ENCODE results near the gene TCEA2.

The TCEA2 gene

DNA sequence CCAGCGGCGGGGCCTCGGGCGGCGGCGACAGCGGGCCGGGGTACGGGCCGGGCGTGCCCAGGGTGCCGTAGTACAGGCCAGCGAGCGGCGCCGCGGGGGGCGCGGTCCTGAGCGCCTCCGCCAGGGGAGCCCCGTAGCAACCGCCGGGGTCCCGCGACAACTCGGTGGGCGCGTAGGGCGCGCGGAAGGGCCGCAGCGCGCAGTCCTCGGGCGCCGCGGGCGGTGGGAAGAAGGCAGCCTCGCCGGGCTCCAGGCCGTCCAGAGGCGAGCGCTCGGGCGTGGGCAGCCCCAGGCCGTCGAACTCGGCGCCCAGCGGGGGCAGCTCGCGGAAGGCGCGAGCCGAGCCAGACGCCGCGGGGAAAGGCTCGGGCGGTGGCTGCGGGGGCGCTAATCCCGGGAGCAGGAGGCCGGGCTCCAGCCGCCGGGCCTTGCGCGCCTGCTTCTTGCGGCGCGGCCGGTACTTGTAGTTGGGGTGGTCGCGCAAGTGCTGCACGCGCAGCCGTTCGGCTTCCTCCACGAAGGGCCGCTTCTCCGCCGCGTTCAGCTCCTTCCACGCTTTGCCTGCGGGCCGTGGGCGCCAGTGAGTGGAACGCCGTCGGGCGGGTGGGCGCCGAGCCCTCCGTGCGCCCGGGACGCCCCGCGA lies 14.5 kb upstream of the TCEA2 start:
- no peak for DNase-seq

DNA sequence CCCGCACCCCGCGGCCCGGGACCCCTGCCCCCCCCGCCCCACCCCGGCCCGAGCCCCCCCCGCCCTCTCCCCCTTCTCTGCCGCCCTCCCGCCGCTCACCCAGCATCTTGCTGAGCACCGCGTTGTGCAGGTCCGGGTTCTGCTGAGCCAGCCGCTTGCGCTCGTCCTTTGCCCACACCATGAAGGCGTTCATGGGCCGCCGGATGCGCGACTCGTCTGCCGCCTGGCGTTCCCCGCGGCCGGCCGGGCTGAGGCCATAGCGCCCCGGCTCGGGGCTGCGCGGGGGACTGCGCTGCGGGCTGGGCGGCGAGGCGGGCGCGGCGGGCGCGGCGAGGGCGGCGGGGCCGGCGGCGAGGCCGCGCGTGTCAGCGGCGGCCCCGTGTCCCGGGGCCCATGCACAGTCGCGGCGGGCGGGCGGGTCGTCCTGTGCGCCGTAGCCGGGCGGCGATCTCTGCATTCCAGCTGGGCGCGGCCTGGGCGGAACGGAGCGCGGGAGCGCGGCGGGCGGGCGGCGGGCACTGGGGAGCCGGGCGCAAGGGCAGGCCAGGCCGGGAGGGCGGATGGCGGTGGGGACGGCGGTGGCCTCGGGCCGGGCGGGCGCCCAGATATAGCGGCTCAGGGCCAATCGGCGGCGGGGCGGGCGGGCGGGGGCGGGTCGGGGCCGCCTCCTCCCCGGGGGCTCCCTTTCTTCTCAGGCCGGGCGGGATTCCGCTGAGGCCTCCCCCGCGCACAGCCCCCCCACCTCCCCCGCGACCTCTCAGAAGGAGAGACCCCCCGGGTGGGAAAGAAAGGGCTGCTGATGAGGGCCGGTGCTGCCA lies 13.7 kb upstream of the TCEA2 start, which contains the start of gene SOX18:
Gene SOX18 (minus strand): TSS at position 580 of the 818 bp plus-strand sequence. CDS start 123 bp downstream, at position 457.
- no peak for DNase-seq

DNA sequence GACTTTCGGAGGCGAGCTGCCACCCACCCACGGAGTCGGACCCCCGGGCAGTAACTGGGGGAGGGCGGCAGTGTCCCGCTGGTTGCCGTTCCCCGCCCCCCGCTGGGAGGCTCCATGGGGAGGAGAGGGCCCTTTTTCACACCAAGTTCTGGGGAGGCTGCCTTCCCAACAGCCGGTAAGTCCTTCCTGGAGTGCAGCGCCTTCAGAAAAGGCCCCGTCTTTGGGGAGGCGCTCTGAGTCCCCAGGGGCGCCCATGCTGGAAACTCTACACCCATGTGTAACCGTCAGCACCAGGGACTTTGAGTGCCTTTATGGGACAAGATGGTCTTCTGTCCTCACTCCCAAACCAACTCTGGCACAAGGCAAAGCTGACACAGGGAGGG lies 13.1 kb upstream of the TCEA2 start:
- DNase-seq, result no peak

DNA sequence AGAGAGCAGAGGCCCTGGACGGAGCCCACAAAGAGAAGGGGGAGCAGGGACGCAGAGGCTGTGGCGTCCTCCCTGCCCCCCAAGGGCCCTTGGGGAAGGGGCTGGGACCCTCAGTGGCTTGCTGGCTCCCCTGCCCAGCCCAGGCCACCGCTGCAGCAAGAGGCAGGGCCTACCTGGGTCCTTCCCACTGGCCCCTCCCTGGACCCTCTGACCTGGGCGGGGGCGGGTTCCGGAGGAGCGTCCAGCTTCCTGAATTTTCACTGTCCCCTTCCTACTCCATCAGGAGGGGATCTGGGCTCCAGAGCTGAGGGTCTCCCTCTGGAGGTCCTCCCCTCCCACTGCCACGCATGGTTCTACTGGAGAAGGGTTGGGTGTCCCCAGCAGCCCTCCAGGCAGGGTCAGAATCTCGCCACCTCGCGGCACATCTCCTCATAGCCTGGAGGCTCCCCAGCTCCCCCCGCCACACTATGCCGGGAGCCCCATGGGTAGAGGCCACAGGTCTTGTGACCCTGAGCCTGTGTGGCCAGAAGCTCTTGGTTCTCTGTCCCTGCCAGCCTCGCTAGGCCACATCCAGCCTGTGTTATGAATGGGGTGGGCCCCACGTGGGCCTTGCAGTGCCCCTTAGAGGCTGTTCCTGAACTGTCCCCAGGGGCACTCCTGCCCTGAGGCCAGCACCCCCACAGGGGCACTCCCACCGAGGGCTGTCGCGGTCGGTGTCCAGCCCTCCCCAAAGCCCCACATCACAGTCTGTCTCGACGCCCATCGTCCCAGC lies 12.6 kb upstream of the TCEA2 start:
- no peak for DNase-seq

DNA sequence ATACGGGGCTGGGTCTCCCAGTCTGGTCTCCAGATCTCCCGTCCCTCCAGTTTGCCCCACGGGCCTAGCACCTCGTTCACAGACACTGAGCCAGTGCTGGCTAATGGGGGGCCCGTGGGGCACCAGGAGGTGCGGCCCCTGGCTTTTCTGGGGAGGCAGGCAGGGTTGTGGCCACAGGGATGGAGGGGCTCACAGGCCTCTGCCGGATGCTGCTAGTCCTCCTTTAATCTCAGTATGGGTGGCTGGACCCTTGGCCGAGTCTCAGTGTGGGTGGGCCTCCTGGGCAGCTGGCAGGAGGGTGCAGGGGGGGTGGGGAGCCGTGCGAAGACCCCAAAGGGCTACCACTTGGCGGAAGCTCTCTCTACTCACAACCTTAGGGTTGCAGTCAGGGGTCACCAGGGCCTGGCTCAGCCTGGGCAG lies 12.0 kb upstream of the TCEA2 start:
- DNase-seq, result no peak

DNA sequence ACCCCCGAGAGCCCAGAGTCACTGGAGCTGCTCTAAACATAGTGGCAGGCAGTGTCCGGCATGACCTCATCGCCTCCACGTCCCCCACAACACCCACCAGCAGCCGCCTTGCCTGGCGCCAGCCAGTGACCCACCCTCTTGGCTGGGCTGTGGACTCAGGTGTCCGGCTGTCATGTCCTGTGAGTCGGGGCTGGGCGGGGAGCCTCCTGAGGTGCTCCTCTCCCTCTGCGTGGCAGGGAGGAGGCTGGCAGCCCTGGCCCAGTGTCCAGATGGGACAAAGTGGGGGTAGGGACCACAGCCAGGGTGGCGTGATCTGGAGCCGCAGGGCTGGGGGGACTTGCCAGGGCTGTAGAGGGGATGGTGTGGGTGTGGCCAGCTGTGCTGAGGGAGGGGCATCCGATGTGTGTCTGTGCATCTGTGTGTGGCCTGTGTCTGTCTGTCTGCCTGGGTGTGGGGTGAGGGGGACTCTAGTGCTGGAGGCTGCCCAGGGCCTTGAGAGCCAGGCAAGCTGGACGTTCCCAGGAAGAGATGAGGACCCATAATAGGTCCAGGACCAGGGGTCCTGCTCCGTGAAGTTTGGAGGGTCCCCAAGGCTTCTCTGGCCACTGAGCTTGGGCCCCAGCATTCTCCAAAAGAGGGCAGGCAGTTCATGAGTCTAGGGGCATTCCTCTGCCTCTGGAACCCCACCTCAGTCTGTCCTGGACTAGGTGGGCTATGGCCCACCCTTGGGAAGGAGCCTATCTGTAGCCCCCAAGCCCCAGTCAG lies 11.3 kb upstream of the TCEA2 start:
- no peak for DNase-seq

DNA sequence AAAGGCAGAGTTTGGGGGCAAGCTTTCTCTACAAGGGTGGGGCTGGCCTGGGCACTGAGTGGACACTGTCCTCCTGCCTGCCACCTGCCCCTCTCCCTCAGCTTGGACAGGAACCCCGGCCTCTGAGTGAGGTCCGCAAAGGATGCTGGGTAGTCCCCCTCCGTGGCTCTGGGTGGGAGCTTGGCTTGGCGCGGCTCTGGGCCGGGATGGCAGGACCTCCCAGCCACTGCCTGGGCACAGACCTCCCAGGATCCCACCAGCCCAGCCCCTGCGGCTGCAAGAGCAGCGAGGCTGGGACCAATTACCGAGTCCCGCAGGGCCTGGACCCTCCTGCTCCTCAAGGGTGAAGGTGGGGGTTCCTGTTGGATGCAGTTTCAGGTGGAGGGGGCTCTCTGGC lies 10.7 kb upstream of the TCEA2 start:
- no peak for DNase-seq

DNA sequence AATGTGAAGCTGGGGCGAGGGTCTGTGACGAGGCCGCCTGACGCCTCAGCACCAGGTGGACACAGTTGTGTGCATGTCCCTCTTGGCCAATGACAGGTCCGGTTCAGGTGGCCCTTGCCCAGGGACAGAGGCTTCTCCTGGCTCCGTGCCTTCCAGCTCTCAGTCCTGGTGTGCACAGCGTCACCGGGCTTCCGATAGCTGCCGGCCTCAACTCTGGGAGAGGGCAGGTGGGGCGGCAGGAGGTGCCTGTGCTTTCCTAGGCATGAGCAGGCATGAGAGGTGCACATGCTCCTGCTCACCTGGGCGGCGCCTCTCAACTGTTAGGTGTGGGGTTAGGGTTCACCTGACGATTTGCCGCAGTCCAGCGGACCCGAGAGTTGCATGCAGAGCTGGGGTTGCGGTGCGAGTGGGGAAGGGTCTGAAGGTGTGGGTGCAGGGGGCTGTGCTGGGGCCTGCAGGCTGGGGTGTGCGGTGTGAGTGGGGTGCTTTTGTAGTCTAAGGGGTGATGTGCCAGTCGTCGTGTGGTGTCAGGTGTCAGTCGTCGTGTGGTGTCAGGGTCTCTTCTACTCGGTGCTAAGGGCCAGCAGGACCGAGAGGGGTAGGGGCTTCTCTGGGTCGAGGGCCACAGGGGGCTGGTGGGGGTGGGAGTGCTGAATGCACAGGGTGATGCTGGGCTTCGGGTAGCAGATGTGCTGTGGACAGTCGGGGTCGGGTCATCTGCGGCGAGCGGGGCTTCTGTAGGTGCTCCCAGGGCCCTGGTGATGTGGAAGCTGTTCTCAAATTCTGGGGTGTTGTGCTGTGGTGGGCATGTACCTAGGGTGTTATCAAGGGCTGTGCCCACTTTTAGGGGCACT lies 9.8 kb upstream of the TCEA2 start:
- no peak for DNase-seq

DNA sequence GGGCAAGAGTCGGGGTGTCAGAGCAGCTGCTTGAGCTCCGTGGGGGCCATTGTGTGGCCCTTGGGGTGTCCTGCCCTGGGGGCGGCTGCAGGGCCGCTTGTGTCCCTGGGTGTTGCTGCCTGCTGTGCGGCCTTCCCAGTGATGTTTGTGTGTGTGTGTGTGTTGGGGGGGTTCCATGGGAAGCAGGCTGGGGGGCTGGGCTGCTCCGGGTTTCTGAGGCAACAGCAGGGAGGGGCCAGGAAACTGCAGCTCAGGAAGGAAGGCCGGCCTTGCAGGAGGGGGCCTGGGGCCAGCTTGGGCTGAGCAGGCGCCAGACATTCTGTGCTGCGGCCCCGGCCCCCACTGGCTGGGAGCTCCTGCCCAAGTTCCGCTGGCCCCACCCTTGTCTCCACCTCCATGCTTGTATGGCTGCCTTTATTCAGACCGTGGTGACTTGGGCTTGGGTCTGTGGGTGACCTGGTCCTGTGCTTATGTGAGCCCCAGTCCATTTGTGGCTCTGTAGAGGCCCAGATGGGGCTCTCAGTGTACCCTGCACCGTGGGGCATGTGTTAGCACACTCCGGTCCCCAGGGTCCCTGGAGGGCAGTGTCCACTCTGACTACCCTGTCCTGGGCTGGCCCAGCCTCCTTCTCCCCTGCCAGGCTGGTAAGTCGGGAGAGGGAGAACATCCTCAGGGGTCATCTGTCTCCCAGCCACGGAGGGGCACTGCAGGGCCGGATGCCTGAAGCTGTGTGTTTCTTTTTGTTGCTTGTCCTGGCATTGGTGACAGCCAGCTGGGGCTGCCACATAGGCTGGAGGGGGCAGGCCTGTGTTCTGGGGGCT lies 8.9 kb upstream of the TCEA2 start:
- no peak for DNase-seq

DNA sequence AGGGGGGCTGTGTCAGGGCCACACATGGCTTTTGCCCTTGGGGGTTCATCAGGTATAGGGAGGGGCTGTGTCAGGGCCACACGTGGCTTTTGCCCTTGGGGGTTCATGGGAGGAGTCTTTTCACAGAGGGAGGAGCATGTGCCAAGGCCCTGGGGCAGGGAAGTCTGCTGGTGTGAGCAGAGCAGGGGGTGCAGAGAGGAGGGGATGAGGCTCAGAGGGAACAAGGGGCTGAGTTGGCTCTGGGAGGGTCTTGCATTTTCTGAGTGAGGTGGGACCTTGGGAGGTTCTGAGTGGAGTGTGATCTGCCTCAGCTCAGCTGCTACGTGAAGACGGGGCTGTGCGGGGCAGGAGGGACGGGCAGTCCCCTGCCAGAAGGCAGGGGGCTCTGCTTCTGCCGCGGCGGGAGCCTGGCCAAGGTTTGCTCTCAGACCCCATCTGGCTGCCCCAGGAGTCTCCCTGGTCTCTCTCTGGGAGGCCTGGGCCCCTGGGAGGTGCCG lies 7.6 kb upstream of the TCEA2 start:
- no peak for DNase-seq

DNA sequence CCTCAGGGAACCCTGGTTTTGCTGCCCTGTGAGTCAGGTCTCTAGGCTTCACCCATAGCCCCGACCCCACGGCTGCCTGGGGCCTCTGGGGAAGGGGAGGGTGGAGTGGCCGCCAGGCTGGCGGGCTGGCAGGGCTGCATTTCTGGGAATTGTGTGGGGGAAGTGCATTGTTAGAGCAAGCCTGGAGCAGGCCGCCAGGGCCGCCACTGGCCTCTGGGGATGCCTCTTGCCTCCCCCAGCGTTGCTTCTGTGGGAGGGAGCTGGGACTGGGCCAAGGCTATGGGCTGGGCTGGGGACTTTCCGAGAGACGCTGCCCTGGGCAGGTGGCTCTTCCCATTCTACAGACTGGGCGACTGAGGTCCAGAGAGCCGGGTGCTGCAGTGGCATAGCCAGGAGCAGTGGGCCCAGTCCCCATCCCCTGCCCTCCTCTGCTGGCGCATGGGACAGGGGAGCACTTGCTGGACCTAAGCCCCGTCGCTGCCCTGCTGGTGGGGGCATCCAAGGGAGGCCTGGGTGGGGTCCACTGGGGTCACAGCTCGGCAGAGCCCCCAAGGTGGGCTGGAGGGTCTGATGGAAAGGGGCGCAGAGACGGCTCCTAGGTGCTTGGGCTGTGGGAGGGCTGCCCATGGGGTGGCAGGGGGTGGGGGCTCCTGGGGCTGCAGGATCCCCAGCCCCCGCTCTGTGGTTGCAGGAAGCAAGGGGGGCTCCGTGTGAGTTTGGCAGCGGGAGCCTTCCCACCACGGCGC lies 6.9 kb upstream of the TCEA2 start:
- no peak for DNase-seq

DNA sequence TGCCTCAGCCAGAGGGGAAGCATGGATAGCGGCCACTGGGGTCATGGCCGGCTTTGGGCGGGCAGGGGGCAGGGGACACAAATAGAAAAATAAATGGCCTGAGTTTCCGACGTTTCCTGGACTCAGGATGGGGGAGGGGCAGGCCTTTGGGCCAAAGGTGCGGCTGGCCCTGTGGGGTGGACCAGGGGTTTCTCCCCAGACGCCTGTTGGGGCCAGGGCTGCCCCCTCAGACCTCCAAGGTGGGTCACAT lies 6.4 kb upstream of the TCEA2 start:
- no peak for DNase-seq

DNA sequence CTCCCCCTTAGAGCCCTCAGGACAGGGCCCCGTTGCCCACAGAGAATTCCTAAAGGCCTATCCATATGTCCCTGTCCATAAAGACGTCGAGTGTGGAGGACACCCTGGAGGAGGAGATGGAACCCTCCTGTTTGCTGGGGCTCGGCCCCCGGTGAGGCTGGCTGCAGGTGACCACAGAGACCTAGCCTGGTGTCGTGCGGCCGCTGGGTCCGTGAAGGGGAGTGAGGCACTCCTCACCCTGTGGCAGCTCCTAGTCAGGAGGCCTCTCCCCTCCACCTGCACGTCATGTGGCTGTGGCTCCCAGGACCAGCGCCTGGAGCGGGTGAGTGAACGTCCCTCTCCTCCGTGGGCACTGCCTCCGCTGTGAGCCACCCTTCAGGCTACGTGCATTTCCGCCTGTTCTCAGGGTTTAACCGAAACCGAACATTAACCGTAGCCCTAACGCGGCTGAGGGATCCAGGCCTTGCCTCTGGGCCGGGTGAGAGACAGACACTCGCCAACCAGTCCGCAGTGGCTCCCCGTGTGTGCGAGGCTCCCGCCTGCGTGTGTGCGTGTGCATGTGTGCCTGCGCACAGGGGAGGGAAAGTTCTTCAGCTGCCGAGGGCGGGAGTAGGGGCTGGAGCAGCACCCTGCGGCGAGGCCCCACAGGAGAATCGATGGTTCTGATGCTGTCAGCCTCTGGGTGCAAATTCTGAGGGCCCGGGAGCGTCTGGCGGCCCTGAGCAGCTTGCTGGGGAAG lies 5.9 kb upstream of the TCEA2 start:
- DNase-seq, result no peak

DNA sequence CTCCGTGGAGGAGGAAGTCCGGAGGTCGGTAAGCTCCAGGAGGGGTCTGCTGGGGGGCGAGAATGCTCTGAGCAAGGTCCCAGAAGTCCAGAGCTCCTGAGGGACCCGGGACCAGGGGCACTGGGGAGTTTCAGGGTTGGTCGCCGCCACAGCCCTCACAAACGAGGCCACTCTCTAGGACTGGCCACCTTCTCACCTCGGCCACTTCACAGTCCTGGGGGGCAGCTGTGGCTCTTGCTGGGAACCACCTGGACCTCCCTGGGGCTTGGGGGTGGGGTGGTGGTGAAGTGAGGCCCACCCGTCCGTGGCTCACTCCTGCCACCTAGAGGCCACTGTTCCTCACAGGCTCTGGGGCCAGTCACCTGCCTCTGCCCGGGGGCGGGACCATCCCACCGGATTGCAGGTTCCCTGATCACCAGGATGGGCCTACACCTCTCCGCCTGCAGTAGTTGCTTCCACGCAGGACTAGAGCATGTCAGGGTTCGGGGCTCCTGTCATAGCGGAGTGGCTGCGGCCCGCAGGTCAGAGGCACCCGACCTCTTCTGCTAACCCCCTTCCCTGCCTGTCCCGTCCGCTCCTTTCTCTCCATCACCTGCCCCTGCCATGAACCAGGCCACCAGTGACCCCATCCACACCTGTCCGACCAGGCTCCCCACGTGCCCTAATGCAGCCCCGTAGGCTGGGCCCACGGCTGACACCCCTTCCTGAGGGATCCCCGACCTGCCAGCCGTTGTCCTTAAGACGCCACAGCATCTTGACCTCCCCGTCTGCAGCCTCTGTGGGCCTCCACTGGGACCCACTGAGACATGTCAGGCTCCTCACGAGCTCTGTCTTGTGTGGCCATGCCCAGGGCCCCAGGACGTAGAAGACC lies 5.1 kb upstream of the TCEA2 start:
- peak in 23 of 56 donors; percentile 7 to 65 (median 27) for DNase-seq

DNA sequence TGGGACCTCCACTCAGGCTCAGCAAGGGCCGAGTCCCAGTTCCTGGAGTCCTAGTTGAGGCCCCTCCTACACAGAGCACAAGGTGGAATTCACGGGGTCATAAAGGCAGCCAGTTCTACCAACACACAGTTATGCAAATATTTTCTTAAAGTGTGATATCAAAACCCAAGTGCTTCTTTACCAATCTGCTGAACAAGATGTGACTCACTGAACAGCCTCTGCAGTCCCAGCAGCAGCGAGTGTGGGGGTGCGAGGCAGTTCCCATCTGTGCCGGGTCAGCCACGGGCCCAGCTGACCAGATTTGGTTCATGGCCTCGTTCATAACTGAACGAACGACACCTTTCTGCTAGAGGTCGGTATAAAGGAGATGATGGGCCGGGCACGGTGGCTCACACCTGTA lies 4.5 kb upstream of the TCEA2 start:
- DNase-seq, result peak in 1 of 56 donors; percentile 11

DNA sequence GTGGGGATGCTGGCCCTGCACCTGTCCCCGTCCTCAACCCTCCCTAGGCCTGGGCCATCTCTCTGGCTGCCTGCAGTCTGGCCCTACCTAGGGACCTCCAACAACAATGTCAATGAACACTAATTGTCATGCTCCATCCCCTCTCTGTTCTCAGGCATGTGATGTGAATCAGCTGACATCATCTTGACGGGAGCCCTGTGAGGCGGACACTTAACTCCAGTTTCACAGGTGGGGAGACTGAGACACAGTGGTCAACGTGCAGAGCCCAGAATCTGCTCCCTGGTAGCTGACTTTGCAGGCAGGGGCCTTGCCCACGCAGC lies 762 bp upstream of the TCEA2 start:
- peak in 4 of 56 donors; percentile 34 to 58 (median 46) for DNase-seq
